Left cardiac atrium (tissue), 4 donors: ENCODE results near the gene GATC. TPM values are rescaled to one million over a fixed set of nuclear protein-coding genes. Genes with fewer than 3 reads are reported as not detected.

ENCODE experiments used
- ATAC-seq, 2 donors: fragments of 200-7000 bp; cut with Tn5 transposase; one replicate each; pipeline ENCODE4 v1.9.1; 2020; ENCODE audit warnings: mild to moderate bottlenecking in 2 of 2, moderate library complexity in 2 of 2
- DNase-seq: peaks from one replicate; pipeline ENCODE4 v3.0.0-alpha.2; 2020
- intact Hi-C, 2 donors: fragments of 100-400 bp; cut with DNase I; formaldehyde crosslinking; loops; one replicate each; pipeline versions ENCODE4 v1.14.1 to v1.15.1; 2022 to 2023
- long read RNA-seq: library from polyadenylated mRNA; unstranded; transcript quantifications from one replicate; pipeline ENCODE4 v2.0.0, GENCODE V29; 2021
- total RNA-seq, 2 donors: library from RNA; stranded (reverse); fragmentation: NEBNext Ultra II Directional; extraction: Animal tissue kit (Norgen Biotek cat#: 25700); gene quantifications; one replicate each; pipeline ENCODE4 v1.2.1, GENCODE V29; 2021
- donor health status: DM: no; HTN: yes; CAD: no.
- donor health status: DM: no; HTN: yes; CAD: no; lungs with severe emphysema.
- donor health status: DM: yes; HTN: yes; CAD: no.
- donor health status: Dilated cardiomyopathy.

Gene GATC
- 10 to 100 TPM; 14.8 to 19.1 TPM for total RNA-seq
- long read RNA-seq: 0 reads

DNA sequence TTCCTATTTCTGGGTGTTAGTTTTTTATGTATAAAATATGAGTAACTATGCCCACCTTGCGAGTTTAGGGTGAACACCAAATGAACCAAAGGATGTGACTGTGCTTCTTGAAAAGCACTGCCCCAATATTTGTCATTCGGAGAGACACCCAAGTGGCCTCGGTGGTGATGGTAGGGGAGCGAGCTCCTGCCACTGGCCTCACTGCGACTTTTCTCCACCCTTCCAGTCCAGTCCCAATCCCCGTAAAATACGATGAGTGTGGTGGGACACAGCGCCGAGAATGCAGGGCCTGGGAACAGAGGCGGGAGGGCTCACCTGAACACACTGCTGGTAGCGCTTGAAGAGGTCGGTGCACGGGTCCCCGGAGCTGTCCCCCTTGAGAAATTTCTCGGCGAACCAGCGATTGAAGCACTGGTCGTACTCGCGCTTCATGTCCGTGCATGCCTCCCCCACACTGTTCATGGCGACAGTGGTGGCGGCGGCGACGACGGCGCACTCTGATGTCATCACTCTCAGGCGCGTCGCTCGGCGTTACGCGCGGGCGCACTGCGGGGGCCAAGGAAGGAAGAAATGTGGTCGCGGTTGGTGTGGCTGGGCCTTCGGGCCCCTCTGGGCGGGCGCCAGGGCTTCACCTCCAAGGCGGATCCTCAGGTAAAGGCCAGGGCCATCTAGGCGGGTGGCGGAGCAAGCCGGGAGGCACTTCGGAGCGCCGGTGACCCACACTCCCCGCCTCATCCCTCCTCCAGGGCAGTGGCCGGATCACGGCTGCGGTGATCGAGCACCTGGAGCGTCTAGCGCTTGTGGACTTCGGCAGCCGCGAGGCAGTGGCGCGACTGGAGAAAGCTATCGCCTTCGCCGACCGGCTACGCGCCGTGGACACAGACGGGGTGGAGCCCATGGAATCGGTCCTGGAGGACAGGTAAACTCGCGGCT lies at the start of gene GATC, which contains the start of gene TRIAP1:
Gene GATC, plus strand, starts transcription at position 534 of the 933 bp plus-strand sequence. Its CDS starts 37 bp downstream, at position 571.
Gene TRIAP1, minus strand, starts transcription at position 474 of the 933 bp plus-strand sequence. Its CDS starts 12 bp downstream, at position 462.
- DNase-seq: peak; percentile 83
- intact Hi-C loops: no loop called here
- ATAC-seq: peak; percentile 98 to 99

GRCh38 chr12:120397824-120398540 lies 48.3 kb upstream of the GATC start:
- DNase-seq (no peak), ATAC-seq (no peak)
- intact Hi-C loops: no loop called here

DNA sequence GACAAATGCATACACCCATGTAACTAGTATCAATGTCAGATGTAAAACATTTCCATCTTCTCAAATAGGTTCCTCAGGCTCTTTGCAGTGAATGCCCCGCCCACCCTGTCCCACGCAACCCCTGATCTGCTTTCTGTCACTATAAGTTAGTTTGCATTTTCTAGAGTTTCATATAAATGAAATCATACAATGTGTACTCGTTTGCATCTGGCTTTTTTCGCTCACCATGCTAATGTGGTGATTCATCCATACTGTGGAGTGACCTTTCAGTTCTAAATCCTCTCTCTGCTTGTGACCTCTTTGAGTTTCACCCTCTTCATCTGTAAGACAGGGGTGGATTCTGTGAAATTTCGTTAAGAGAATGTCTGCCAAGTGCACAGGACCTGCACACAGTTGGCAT lies 46.7 kb upstream of the GATC start:
- intact Hi-C loops: no loop called here
- ATAC-seq (no peak), DNase-seq (no peak)

GRCh38 chr12:120402217-120402616 lies 44.0 kb upstream of the GATC start:
- DNase-seq: no peak
- intact Hi-C loops: no loop called here
- peak in 1 of 2 donors; percentile 41 for ATAC-seq

DNA sequence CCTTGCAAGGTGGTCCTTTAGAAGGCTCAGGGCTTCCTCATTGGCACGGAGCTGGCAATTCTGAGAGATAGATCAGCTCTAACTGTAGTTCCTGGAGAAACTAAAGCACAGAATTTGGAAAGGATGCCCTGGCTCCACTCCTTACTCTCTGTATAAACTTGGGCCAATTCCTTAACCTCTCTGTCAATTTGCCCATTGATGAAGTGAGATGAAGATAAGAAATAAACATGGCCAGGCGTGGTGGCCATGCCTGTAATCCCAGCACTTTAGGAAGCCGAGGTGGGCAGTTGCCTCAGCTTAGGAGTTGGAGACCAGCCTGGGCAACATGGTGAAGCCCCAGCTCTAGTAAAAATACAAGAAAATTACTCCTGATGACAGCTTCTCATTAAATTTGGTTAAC lies 42.4 kb upstream of the GATC start:
- intact Hi-C loops: no loop called here
- DNase-seq (no peak), ATAC-seq (no peak)

DNA sequence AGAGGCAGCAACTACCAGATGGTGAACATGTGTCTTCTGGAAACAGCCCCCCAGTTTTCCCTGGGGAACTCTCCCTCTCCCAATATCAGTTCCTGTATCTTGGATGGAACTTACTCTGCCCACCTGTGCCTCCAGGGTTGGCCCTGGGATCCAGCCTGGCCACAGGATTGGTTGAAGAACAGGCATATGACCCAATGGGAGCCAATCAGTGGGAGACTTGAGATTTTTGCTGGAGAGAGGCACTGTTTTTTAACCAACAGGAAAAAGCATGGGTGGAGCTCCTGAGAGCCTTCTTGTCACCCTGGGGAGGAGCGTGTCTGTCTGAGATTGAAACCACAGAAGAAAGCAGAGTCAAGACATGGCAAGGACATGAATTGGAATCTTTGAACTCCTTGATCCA lies 42.0 kb upstream of the GATC start:
- DNase-seq: no peak
- intact Hi-C loops: no loop called here
- no peak for ATAC-seq

- ATAC-seq (no peak), DNase-seq (no peak)
- intact Hi-C loops: no loop called here
Observed at GRCh38 chr12:120406069-120406468, 40.2 kb upstream of the GATC start.

DNA sequence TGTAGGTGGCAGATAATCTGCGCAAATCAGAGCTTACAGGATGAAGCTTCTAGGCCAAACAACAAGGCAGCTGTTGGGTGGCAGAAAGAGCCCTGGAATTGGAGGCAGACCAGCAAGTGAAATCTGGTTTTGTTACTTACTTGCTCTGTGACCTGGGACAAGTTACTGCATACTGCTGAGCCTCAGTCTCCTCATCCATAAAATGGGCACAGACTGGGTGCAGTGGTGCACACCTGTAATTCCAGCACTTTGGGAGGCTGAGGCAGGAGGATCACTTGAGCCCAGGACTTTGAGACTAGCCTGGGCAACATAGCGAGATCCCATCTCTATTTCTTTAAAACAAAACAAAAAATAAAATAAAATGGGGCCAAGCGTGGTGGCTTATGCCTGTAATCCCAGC lies 39.7 kb upstream of the GATC start:
- ATAC-seq (no peak), DNase-seq (no peak)
- intact Hi-C loops: no loop called here

- intact Hi-C loops: no loop called here
- ATAC-seq: no peak
- DNase-seq: no peak
Observed at GRCh38 chr12:120408771-120409170, 37.5 kb upstream of the GATC start.

GRCh38 chr12:120412421-120412820 lies 33.8 kb upstream of the GATC start:
- DNase-seq (no peak), ATAC-seq (no peak)
- intact Hi-C loops: no loop called here

- intact Hi-C loops: no loop called here
- ATAC-seq: peak; percentile 60 to 70
- DNase-seq: no peak
Observed at GRCh38 chr12:120413901-120414695, 32.1 kb upstream of the GATC start.

GRCh38 chr12:120416490-120417216 lies 29.6 kb upstream of the GATC start:
- intact Hi-C loops: no loop called here
- DNase-seq: no peak
- no peak for ATAC-seq

GRCh38 chr12:120417917-120418580 lies 28.2 kb upstream of the GATC start:
- intact Hi-C loops: no loop called here
- DNase-seq (no peak), ATAC-seq (no peak)

- intact Hi-C loops: no loop called here
Observed at GRCh38 chr12:120421701-120422100, 24.5 kb upstream of the GATC start.

DNA sequence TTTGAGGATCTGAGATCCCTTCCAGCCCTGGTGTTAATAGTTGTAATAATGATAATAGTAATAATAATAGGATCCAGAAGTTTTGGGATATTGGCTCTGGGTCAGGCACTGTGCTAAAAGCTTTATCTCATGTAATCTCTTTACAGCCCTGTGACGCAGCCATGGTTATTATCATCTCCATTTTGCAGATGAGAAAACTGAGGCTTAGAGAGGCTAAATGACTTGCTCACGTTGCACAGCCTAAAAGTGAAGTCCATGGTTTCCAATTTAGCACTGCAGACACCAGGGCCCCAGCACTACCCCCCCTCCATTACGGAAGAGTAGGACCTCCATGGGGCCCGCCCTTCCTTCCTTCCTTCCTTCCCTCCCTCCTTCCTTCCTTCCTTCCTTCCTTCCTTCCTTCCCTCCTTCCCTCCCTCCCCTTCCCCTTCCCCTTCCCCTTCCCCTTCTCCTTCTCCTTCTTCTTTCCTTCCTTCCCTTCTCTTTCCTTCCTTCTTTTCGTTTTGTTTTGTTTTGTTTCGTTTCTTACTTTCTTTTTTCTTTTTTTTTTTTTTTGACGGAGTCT lies 23.3 kb upstream of the GATC start:
- intact Hi-C loops: no loop called here
- DNase-seq (no peak), ATAC-seq (no peak)

More at GRCh38 chr12:120421701-120422100, 24.5 kb upstream of the GATC start:
- no peak for ATAC-seq
- no peak for DNase-seq

GRCh38 chr12:120425797-120426196 lies 20.4 kb upstream of the GATC start:
- intact Hi-C loops: no loop called here
- ATAC-seq (peak in 1 of 2 donors; percentile 56), DNase-seq (no peak)

- DNase-seq (no peak), ATAC-seq (no peak)
- intact Hi-C loops: no loop called here
Observed at GRCh38 chr12:120428597-120429229, 17.5 kb upstream of the GATC start.
